Natural killer cell treated with Interleukin-12 subunit alpha and Interleukin-12 subunit beta and Interleukin-15 and Interleukin-18, amount 100 ng/mL, for 72 hours (primary cell): ENCODE results near the gene ZNF318. TPM values are rescaled to one million over a fixed set of nuclear protein-coding genes. Genes with fewer than 3 reads are reported as not detected.
"Not testable (repeated sequence)": the region's sequence is repeated elsewhere in the genome, so short reads cannot be mapped to it uniquely, and the experiment has no call there.

Experiments
- ATAC-seq, 2 donors: fragments of 150-1000 bp; cut with Tn5 transposase in 1 of 2; sonication (Bioruptor Pico), chemical (Tn5 transposase) in 1 of 2; 2 replicates each; pipeline ENCODE4 v1.10.0; 2021
- DNase-seq: peaks from one replicate; pipeline ENCODE4 v3.0.0; 2022; ENCODE audit warnings: low spot score
- H3K27ac Mint-ChIP-seq, 2 donors: 1 replicate in 1 of 2; 2 replicates in 1 of 2; pipeline ENCODE4 v1.8.0; 2022; ENCODE audit warnings: mixed read lengths in 2 of 2, mild to moderate bottlenecking in 1 of 2, moderate library complexity in 1 of 2
- H3K27me3 Mint-ChIP-seq, 2 donors: 1 replicate in 1 of 2; 2 replicates in 1 of 2; pipeline ENCODE4 v1.8.0; 2022; ENCODE audit warnings: mixed read lengths in 2 of 2
- H3K36me3 Mint-ChIP-seq: one replicate; pipeline ENCODE4 v1.8.0; 2022; ENCODE audit warnings: mixed read lengths
- H3K4me1 Mint-ChIP-seq, 2 donors: 1 replicate in 1 of 2; 2 replicates in 1 of 2; pipeline ENCODE4 v1.8.0; 2022; ENCODE audit warnings: low read depth in 2 of 2, mixed read lengths in 2 of 2, mild to moderate bottlenecking in 1 of 2
- H3K4me3 Mint-ChIP-seq: one replicate; pipeline ENCODE4 v1.8.0; 2022; ENCODE audit warnings: mixed read lengths
- H3K9me3 Mint-ChIP-seq: 2 replicates; pipeline ENCODE4 v1.8.0; 2022; ENCODE audit warnings: mixed read lengths
- total RNA-seq, 2 donors: library from RNA; stranded (reverse); gene quantifications; one replicate each; pipeline ENCODE4 v1.2.3, GENCODE V29; 2022

Gene ZNF318
- total RNA-seq, 2 donors from 2014 or later, result 6.4 to 11.3 TPM

DNA sequence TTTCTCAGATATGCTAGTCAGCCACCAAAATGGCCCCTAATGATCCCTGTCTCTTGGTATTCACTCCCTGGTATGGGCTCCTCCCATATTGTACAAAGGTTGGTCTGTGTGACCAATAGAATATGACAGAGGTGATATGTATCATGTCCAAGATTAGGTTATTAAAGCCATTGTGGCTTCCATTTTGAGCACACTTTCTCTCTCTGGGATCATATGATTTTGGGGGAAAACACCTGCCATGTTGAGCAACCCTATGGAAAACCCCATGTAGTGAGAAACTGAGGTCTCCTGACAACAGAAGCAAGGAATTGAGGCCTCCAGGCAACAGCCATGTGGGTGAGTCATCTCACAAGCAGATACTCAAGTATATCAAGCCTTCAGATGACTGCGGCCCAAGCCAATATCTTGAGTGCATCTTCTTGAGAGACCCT is 7.1 kb upstream of the ZNF318 start:
- peak; percentile 78 for DNase-seq
- peak overlapping the region; percentile 16 for H3K4me3 Mint-ChIP-seq
- H3K27me3 Mint-ChIP-seq, result peaks cover 0 to 2% of the 10 kb centered on the region in 2 donors

DNA sequence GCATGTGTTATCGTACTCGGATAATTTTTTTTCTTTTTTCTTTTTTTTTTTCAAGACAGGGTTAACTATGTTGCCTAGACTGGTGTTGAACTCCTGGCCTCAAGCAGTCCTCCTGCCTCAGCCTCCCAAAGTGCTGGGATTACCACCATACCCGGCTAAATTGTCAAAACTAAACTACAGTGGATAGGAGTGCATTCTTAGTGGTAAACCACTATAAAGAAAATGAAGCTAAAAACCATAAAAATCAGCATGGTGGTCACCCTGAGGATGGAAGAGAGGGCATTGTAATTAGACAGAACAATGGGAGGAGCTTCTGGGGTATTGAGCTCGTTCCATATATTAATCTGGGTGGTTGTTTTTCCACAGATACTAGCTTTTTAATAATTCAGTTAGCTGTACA is 6.2 kb upstream of the ZNF318 start:
- Mint-ChIP-seq H3K27ac (no peak overlapping the region), H3K9me3 (no peaks in the 10 kb centered on the region), H3K36me3 (peaks cover 4% of the 10 kb centered on the region), H3K4me3 (no peak overlapping the region), H3K4me1 (peaks cover 20 to 32% of the 10 kb centered on the region in 2 donors), H3K27me3 (peaks cover 0 to 2% of the 10 kb centered on the region in 2 donors)
- DNase-seq (no peak), ATAC-seq (peak in 1 of 2 donors; percentile 37)

More for the DNA sequence above, 7.1 kb upstream of the ZNF318 start:
- Mint-ChIP-seq H3K9me3 (no peaks in the 10 kb centered on the region), H3K36me3 (peaks cover 4% of the 10 kb centered on the region), H3K27ac (peak overlapping the region in 1 of 2 donors; percentile 70), H3K4me1 (peaks cover 24 to 34% of the 10 kb centered on the region in 2 donors)
- ATAC-seq, result peak; percentile 85 to 90

DNA sequence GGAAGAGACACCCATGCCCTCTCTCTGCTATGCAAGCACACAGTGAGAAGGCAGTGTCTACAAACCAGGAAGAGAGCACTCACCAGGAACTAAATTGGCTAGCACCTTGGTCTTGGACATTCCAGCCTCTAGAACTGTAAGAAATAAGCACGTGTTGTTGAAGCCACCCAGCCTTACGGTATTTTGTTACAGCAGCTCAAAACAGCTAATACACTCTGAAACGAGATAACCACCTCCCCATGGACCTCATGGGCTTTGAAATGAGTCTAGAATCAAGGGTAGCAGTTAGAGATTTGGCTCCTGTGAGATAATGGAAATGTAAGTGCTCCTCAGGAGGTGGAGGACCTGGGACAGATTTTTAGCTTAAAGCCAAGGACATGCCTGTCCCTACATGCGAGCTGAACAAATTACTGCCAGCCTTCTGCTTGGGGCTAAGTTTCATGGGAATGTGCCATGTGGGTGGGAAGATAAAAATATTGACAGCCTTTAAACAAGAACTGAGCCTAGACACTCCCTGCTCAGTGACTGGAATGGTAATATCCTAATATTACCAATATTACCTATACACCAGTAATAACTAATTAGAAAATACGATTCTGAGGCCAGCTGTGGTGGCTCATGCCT is 3.9 kb upstream of the ZNF318 start:
- no peaks in the 10 kb centered on the region for H3K27me3 Mint-ChIP-seq
- H3K36me3 Mint-ChIP-seq, result no peaks in the 10 kb centered on the region
- no peak for DNase-seq
- H3K4me1 Mint-ChIP-seq, result peaks cover 23 to 38% of the 10 kb centered on the region in 2 donors
- no peak for ATAC-seq
- H3K9me3 Mint-ChIP-seq, result no peaks in the 10 kb centered on the region
- H3K4me3 Mint-ChIP-seq, result no peak overlapping the region
- peak overlapping the region in 1 of 2 donors; percentile 74 for H3K27ac Mint-ChIP-seq

DNA sequence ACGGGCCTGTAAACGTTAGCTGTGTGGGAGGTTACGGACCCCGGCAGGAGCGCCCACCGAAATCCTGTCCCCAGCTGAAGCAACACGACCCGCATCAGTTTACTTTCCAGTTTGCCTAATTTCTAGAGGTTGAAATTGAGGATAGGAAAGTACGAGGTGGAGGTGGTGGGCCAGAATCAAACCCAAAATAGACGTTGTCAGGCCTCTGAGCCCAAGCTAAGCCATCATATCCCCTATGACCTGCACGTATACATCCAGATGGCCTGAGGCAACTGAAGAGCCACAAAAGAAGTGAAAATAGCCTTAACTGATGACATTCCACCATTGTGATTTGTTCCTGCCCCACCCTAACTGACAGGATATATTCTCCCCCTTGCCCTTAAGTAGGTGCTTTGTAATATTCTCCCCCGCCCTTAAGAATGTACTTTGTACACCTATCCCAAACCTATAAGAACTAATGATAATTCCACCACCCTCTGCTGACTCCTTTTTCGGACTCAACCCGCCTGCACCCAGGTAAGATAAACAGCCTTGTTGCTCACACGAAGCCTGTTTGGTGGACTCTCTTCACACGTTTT is 645 bp upstream of the ZNF318 start:
- not testable (repeated sequence) for H3K36me3 Mint-ChIP-seq, DNase-seq, ATAC-seq, H3K9me3 Mint-ChIP-seq, H3K27me3 Mint-ChIP-seq
- H3K27ac Mint-ChIP-seq, result peak overlapping the region; percentile 88 to 94
- peak overlapping the region; percentile 78 for H3K4me3 Mint-ChIP-seq
- peaks cover 27 to 45% of the 10 kb centered on the region in 2 donors for H3K4me1 Mint-ChIP-seq

DNA sequence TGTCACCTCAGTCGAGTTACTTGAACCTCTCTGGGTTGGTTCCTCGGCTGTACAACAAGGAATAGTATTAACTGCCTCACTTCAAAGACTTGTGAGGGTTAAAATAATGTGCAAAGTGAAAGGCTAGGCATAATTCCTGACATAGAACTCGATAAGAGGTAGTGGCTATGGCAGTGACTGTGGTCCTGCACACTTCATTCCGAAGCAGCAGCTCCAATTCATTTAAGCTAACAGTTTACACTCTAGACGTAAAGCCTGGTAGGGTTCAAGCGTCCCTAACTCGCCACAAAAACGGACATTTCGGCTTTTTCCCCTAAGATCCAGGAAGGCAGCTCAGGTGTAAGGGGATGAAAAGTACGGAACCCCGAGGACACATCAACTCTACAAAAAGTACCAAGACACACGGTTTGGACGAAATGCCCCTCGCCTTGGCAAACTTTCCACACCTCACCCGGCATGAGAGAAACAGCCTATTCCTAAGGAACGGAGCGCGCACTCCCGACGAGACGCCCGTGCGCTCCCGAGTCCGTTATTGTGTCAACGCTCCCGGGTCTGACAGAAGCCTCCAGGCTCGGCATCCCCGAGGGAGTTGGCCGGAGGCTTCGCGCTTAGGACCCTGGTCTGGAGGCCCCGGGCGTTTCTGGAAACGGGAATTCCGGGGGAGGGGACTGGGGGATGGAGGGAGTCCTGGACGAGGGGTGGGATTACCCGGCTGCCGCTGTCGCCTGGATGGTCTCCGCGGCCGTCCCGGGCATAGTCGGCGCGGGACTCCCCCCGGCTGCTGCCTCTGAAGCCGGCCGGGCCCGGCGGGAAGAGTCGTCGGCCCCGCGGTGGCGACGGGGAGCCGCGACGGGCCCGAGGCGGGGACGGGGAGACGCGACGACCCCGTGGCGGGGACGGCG is 937 bp downstream of the ZNF318 start:
- ATAC-seq (no peak), DNase-seq (no peak)
- peaks cover 9% of the 10 kb centered on the region for H3K36me3 Mint-ChIP-seq
- H3K9me3 Mint-ChIP-seq, result no peaks in the 10 kb centered on the region
- peaks cover 26 to 46% of the 10 kb centered on the region in 2 donors for H3K4me1 Mint-ChIP-seq
- H3K27me3 Mint-ChIP-seq, result no peaks in the 10 kb centered on the region
- H3K27ac Mint-ChIP-seq, result peak overlapping the region; percentile 59 to 75
- H3K4me3 Mint-ChIP-seq, result peak overlapping the region; percentile 84

DNA sequence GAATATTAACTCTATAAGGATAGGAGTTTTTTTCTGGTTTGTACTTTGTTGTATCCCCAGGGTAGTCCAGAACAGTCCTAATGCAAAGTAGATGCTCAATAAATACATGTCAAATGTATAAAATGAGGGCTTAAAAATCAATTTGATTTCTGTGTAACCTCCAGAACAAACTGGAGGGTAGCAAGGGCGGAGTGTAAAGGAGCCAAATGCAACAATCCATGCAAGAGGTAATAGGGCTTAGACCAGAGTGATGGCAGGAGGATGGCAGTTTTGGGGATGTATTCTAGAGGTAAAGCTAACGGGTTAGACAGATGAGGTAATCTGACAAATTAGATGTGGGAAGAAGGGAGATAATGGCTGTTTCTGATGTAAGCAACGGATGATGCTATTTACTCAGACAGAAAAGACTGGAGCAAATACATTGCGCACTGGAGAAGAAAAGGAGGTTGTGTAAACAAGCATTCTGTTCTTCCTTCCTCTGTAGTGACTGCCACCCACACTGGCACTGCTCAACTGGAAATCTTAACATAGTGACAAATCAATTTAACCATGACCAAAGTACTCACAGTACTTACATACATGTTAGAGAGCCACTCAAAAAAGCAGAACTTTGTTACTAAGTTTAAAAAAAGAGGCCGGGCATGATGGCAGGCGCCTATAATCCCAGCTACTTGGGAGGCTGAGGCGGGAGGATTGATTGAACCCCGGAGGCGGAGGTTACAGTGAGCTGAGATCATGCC is 2.0 kb downstream of the ZNF318 start:
- no peak for DNase-seq
- peak overlapping the region in 1 of 2 donors; percentile 3 for H3K27ac Mint-ChIP-seq
- no peak for ATAC-seq
- H3K36me3 Mint-ChIP-seq, result peaks cover 9% of the 10 kb centered on the region
- H3K4me3 Mint-ChIP-seq, result peak overlapping the region; percentile 61
- no peaks in the 10 kb centered on the region for H3K27me3 Mint-ChIP-seq
- H3K4me1 Mint-ChIP-seq, result peaks cover 18 to 35% of the 10 kb centered on the region in 2 donors
- H3K9me3 Mint-ChIP-seq, result no peaks in the 10 kb centered on the region

DNA sequence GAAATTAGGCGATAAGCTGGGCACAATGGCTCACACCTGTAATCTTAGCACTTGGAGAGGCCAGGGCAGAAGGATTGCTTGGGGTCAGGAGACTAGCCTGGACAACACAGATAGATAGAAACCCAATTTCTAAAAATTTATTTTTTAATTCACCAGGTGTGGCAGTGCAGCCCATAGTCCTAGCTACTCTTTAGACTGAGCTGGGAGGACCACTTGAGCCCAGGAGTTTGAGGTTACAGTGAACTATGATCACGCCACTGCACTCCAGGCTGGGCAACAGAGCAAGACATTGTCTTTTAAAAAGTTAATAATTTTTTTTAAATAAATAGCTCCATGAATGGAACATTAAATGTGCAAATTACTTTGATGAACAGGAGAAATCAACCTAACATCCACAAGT is 8.2 kb downstream of the ZNF318 start:
- H3K4me1 Mint-ChIP-seq, result peaks cover 0 to 6% of the 10 kb centered on the region in 2 donors
- H3K4me3 Mint-ChIP-seq, result no peak overlapping the region
- no peaks in the 10 kb centered on the region for H3K9me3 Mint-ChIP-seq
- H3K27ac Mint-ChIP-seq, result no peak overlapping the region
- H3K27me3 Mint-ChIP-seq, result no peaks in the 10 kb centered on the region
- H3K36me3 Mint-ChIP-seq, result peaks cover 15% of the 10 kb centered on the region
- ATAC-seq, result no peak
- no peak for DNase-seq

DNA sequence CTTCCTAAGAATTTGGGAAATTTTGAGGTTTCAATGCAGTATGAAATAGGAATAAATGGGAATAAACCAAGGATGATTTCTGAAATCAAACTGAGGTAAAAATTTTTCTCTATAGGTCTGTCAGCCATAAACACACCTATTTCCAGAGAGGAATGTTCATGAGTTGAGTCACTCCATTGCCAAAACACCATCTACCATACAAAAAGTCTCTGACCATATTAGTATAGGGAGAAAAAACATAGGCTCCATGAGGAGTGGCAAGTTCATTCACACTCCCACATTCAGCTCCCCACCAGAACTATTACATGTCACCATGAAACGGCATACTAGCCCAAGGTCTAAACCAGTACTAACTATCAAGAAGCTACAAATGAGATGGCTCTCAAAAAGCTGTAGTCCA is 9.6 kb downstream of the ZNF318 start:
- ATAC-seq (no peak), DNase-seq (no peak)
- Mint-ChIP-seq H3K27me3 (no peaks in the 10 kb centered on the region), H3K9me3 (no peaks in the 10 kb centered on the region), H3K36me3 (peaks cover 12% of the 10 kb centered on the region), H3K4me1 (no peaks in the 10 kb centered on the region), H3K27ac (no peak overlapping the region), H3K4me3 (no peak overlapping the region)

DNA sequence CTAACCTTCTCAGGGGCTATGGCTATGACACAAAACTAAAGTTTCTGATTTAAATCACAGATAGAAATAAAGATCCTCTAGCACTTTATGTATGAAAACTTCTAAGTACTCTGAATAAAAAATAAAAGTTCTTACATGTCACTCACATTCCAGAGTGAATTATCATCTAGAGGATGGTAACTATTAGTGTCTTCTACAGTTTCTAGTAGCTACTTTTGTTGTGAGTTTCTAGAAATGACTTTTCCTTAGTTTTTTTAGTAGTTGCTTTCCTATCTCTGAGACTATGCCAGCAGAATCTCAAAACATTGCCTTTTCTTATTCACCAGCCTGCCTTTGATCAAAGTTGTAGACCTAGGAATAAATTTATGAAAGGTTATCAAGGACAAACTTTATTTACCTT is 10.1 kb downstream of the ZNF318 start:
- ATAC-seq (no peak), DNase-seq (no peak)
- no peaks in the 10 kb centered on the region for H3K27me3 Mint-ChIP-seq
- H3K4me1 Mint-ChIP-seq, result peaks cover 0 to 2% of the 10 kb centered on the region in 2 donors
- no peak overlapping the region for H3K4me3 Mint-ChIP-seq
- no peaks in the 10 kb centered on the region for H3K9me3 Mint-ChIP-seq
- peaks cover 11% of the 10 kb centered on the region for H3K36me3 Mint-ChIP-seq
- no peak overlapping the region for H3K27ac Mint-ChIP-seq

DNA sequence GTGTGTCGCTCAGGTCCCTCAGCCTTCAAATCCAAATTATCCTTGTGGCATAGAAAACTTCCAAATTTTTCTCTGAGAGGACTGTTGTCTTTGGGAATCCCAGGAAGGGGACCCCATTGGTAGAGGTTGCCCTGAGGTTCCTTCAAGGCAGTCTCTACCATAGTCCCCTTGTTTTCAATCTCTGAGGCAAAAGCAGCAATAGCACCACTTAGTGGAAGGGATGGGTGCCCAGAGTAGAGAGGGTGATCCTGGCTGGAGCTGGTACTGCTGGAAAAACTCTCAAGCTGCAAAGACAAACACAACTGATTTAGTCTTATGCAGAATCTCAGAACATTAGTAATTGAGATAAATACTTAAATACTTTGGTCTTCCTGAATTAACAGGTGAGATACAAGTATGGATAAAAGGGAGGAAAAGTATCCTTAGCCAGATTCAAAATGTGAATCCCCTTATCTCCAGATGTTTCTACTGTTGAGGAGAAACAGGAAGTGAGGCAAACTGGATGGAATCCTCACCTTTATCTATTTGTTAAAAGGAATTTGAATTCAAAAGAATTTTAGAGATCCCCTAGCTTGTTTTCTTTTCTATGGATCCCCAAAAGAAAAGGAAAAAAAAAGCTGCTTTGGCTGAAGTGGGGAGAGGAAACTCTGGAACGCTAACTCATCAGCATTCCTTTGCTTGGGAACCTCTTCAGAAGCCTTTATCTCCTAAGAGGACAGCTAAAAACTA is 13.4 kb downstream of the ZNF318 start:
- Mint-ChIP-seq H3K27me3 (no peaks in the 10 kb centered on the region), H3K27ac (no peak overlapping the region), H3K36me3 (peaks cover 10% of the 10 kb centered on the region), H3K4me1 (peaks cover 0 to 2% of the 10 kb centered on the region in 2 donors), H3K4me3 (no peak overlapping the region), H3K9me3 (no peaks in the 10 kb centered on the region)
- ATAC-seq, result no peak
- DNase-seq, result no peak

DNA sequence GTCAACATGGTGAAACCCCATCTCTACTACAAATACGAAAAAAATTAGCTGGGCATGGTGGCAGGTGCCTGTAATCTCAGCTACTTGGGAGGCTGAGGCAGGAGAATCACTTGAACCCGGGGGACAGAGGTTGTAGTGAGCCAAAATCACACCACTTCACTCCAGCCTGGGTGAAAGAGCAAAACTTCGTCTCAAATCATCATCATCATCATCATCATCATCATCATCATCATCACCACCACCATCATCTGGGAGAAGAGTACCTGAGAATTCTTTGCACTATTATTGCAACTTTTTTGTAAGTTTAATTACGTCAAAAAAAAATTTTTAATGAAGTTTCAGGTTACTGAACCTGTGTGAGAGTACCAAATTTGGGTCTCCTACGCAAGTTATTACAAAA is 17.5 kb downstream of the ZNF318 start:
- DNase-seq, H3K4me3 Mint-ChIP-seq, H3K4me1 Mint-ChIP-seq, H3K27ac Mint-ChIP-seq, H3K27me3 Mint-ChIP-seq, H3K36me3 Mint-ChIP-seq, H3K9me3 Mint-ChIP-seq, ATAC-seq: not testable (repeated sequence)

DNA sequence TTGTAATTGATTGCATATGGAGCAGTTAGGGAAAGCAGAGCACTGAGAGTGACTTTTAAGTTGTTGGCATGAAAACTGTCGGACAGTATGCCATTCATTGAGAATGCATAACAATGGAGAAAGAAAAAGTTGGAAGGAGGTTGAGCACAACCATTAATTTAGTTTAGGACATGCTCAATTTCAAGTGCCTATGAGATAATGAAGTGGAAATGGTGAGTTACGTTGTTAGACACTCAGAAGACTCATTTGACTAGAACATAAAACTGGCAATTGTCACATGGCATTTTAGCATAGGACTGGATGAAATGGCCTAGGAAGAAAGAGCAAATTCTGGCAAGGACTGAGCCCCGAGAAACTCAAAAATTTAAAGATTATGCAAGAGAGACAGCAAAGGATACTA is 22.0 kb downstream of the ZNF318 start:
- H3K36me3 Mint-ChIP-seq, result peaks cover 8% of the 10 kb centered on the region
- no peak overlapping the region for H3K27ac Mint-ChIP-seq
- no peaks in the 10 kb centered on the region for H3K9me3 Mint-ChIP-seq
- no peaks in the 10 kb centered on the region for H3K27me3 Mint-ChIP-seq
- DNase-seq (no peak), ATAC-seq (no peak)
- H3K4me3 Mint-ChIP-seq, result no peak overlapping the region
- peaks cover 0 to 3% of the 10 kb centered on the region in 2 donors for H3K4me1 Mint-ChIP-seq

DNA sequence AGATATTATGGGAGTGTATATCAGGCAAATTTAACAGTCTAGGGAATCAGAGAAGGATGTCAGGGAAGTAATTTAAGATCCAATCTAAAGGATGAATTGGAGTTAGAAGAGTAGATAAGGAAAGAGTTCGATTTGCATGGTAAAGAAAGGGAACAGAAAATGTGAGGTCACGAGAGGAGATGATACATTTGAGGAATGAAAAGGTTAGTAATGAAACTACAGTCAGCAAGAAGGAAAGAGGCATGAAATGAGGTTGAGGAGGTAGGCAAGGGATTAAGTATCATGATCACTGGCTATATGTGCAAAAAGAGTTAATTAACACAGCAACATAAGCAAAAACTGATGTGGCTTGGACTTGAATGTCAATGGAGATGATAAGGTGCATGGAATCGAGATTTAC is 22.4 kb downstream of the ZNF318 start:
- H3K4me3 Mint-ChIP-seq, result no peak overlapping the region
- peaks cover 8% of the 10 kb centered on the region for H3K36me3 Mint-ChIP-seq
- DNase-seq (no peak), ATAC-seq (no peak)
- peaks cover 0 to 3% of the 10 kb centered on the region in 2 donors for H3K4me1 Mint-ChIP-seq
- H3K9me3 Mint-ChIP-seq, result no peaks in the 10 kb centered on the region
- no peaks in the 10 kb centered on the region for H3K27me3 Mint-ChIP-seq
- no peak overlapping the region for H3K27ac Mint-ChIP-seq
